HG02840 (cell line): ENCODE measurements around the gene GALNT9.
"Not testable (repeated sequence)": the region's sequence is repeated elsewhere in the genome, so short reads cannot be mapped to it uniquely, and the experiment has no call there.

Experiments
- ATAC-seq: cut with Tn5 transposase; IDR thresholded peaks from one replicate; pipeline ENCODE4 v1.9.1; 2021; ENCODE audit warnings: mild to moderate bottlenecking, moderate library complexity, moderate number of reproducible peaks; ENCODE audit not compliant: unreplicated experiment, low FRiP score

GALNT9 gene

DNA sequence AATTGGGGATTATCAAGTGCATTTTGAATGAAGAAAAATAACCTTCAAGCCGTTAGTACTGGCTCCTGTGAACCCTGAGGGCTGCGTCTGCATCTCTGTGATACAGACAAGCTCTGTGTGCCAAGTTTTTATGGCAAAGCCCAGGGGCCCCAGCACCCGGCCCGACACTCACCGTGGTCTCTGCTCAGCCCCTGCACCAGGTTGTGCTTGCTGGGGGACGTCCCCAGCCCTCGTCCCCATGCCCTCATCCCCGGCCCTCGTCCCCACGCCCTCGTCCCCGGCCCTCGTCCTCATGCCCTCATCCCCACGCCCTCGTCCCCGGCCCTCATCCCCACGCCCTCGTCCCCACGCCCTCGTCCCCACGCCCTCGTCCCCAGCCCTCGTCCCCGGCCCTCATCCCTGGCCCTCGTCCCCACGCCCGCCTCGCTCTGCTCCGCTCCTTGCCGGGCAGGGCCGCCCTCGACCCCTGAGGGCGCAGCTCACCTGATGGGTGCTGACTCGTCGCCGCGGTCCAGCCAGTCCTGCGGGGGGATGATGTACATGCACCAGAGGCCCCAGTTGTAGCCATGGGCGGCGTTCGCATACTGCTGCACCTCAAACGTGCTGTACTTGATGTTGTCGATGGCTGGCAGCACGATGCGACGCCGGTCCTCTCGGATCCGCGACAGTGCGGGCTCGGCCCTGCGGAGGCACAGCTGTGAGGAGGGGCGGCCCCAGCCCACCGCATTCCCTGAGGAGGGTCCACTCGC, 72.0 kb downstream of the GALNT9 start:
- no peak for ATAC-seq

DNA sequence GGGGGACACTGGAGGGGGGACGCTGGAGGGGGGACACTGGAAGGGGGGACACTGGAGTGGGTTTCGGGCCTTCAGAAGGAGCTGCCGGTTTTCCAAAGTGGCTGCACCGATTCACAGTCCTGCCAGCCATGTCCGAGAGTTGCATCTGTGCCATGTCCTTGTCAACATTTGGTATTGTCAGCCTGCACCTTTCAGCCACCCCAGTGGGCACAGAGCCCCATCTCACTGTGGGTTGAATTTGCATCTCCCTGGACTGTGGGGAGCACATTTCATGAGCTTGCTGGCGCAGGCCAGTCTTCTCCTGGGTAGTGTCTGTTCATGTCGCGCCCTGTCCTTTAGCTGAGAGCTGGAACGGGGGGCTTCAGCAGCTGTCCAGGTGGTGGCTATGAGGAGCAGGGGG, 72.7 kb downstream of the GALNT9 start:
- ATAC-seq = no peak

DNA sequence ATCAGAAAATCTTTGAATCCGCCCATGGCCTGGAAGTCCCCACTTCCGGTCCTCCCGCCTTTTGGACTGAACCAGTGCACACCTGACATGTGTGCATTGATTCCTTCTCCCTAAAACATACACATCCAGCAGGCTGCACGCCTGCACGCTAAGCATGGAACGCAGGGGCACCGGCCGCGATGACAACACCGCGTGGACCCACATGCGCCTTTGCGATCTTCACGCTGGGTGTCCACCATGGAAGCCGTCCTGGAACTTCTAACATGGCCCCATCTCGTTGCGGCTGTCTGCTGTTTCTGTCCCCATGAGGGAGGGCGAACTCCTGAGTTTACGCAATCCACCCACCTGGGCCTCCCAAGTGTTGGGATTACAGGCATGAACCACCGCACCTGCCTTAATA, 73.7 kb downstream of the GALNT9 start:
- ATAC-seq = no peak

DNA sequence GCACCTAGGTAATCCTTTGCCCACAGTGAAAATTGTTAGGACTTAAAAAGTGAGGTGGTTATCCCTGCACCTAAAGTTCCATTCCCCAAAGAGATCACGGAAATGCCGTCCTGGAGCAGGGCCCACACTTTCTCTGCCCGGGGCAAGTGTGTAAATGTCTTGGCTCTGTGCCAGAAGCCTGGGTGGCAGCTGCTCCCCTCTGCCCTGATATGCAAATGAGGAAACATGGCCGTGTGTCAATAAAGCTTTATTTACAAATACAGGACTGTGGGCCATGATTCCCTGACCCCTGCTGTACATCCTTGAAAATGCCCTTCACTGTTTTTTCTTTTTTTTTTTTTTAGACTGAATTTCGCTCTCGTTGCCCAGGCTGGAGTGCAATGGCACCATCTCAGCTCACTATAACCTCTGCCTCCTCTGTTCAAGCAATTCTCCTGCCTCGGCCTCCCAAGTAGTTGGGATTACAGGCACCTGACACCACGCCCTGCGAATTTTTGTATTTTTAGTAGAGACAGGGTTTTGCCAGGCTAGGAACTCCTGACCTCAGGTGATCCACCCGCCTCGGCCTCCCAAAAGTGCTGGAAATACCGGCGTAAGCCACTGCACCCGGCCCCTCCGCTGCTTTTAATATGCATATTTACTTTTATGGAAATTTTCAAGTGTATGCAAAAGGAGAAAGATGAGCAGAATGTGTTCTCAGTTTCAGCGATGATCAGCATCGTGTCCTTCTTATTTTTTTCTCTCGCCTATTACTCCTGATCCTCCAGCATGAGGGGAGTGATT, 75.5 kb downstream of the GALNT9 start:
- no peak for ATAC-seq

DNA sequence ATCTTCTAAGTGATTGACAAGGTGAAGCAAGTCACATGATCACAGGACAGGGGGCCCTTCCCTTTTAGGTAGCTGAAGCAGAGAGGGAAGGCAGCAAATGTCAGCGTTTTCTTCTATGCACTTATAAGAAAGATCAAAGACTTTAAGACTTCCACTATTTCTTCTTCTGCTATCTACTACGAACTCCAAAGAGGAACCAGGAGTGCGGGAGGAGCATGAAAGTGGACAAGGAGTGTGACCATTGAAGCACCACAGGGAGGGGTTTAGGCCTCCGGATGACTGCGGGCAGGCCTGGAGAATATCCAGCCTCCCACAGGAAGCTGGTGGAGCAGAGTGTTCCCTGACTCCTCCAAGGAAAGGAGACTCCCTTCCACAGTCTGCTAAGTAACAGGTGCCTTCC, 76.4 kb downstream of the GALNT9 start:
- not testable (repeated sequence) for ATAC-seq

DNA sequence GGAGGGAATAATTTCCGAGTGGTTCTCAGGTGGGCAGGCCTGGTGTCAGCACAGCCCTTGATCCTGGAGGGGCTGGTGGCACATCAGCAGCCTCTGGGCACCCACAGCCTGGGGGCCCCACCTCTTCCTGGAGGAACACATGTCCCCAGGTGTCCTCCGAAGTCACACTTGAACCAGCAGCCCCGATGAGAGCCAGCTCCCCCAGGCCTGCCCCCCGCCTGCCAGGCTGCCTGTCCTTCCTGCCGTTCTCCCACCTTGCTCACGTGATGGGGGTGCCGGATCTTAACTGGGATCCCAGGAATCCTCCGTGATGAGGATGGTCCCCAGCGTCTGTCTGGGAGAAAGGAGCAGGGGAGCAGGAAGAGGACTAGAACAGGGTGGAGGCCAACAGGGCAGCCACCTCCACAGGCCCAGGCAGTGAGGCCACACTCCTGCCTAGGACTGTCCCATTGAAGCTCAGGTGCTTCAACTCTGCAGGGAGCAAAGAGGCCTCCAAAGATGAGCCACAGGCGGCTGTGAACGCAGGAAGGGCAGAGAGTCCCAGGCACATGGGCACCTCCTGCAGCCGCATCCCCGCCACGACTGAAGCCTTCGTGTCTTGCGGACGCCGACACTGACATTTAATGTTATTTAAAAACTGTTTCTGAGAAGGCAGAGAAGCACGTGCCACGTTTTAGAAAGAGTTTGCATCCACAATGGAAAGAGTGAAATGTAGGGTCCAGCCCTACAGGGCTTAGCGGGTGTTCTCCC, 77.5 kb downstream of the GALNT9 start:
- no peak for ATAC-seq

DNA sequence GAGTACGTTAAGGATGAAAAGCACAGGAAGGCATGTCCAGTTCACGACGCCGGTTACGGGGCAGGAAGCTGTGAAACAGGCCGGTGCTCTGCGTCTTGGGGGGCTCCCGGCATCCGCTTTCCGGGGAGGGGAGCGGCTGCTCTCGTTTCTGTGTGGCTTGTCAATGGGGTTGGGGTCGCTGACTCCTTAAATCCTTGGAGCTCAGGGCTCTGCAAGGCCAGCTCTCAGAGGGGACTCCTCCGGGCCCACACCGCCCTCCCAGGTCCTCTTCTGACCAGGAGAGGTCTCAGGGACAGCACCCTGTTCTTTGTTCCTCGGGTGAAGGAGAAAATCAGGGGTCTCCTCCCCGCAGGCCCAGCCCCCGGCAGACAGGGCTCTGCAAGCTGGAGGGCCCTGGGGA, 78.1 kb downstream of the GALNT9 start:
- no peak for ATAC-seq

DNA sequence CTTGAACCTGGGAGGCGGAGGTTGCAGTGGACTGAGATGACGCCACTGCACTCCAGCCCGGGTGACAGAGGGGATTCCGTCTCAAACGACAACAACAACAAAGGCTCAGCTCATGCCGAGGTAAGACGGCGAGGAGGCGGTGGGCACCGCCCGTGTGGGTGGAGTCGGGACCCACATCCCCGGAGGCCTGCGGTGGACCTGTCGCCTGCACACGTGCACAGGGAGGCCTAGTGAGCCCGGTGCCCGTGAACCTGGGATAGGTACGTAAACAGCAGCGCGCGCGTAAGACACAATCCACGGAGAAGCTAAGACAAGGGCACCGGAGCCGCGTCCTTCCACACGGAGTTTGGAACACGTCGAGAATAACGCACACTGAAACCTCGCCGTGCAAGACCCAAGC, 78.7 kb downstream of the GALNT9 start:
- ATAC-seq = no peak

DNA sequence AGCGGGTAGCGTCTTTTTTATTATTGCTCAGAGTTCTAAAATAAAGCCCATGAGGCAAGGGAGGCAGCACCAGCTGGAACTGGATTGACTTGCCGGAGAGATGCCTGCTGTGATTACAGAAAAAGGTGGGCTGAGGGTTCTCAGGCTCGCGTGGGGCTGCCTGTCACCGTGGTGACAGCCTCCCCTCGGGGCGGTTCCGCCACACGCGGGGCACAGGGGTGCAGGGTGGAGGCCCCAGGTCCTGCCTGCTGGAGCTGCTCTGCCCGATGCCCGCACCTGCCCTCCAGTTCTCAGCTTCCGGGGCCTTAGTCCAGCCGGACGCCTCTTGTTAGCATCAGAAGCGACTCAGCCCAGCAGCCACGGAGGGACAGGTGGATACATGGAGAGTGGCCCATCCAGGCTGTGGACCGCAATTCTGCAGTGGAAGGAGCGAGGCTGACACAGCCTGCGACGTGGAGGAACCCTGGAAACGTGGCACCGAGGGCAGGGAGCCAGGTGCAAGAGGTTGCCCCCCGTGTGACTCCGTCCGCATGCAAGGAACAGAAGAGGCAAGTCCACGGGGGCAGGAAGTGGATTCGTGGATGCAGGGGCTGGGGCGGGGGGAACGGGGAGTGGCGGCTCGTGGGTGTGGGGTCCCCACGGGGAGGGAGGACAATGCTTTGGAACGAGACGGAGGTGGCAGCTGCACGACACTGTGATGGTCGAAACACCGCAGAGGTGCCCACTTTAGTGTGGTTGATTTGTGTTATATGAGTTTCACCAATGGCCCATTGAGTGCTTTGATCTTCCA, 79.5 kb downstream of the GALNT9 start:
- ATAC-seq = no peak

DNA sequence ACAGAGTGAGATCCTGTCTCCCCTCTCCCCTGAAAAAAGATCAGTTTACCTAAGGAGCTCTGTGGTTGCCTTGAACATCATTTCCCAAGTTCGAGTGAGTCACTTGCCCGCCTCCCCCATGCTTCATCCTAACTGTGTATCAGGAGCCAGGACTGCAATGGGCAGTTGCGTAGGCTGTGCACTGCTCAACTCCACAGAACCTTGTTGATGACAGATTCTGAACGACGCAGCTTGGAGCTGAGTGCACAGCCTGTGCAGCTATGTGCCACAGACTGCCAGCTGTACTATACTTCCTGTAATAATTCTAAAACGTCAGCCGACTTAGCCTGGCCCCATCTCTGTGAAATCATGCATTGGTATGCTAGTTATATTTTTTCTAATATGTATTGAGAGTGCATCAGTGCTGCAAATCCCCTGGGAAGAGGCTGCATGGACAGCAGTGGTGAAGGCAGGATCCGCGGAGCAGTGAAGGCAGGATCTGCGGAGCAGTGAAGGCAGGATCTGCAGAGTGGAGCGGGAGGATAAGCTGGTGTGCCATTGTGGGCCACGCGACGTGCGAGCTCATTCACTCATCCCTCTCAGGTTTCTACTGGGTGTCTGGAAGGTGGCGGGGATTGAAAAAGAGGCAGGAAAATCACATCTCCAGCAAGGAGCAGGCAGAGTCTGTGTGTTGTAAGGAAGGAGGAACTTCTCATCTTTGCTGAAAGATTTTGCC, 80.8 kb downstream of the GALNT9 start:
- ATAC-seq = no peak

DNA sequence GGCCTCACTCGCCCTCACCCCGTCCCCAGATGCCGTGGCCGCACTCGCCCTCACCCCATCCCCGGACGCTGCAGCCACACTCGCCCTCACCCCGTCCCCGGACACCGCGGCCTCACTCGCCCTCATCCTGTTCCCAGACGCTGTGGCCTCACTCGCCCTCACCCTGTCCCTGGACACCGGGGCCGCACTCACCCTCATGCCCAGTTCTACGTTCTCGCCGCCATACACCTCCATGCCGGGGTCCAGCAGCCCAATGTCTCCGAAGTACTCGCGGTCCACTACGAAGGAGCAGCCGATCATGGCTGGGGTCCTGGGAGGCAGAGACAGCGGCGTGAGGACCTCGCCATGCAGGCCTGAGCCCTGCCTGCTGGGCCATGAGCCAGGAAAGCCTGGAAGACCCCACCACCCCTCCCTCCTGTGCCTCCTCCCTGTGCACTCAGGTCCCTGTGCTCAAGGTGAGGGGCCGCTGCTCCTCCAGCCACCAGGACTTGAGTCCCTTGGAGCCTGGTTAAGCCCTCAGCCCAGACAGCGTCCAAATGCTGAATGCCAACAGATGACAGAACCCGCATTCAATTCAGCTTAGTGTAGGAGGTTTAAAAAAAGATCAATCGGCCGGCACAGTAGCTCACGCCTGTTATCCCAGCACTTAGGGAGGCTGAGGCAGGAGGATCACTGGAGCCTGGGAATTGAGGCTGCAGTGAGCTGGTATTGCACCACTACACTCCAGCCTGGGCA, 81.5 kb downstream of the GALNT9 start:
- no peak for ATAC-seq

DNA sequence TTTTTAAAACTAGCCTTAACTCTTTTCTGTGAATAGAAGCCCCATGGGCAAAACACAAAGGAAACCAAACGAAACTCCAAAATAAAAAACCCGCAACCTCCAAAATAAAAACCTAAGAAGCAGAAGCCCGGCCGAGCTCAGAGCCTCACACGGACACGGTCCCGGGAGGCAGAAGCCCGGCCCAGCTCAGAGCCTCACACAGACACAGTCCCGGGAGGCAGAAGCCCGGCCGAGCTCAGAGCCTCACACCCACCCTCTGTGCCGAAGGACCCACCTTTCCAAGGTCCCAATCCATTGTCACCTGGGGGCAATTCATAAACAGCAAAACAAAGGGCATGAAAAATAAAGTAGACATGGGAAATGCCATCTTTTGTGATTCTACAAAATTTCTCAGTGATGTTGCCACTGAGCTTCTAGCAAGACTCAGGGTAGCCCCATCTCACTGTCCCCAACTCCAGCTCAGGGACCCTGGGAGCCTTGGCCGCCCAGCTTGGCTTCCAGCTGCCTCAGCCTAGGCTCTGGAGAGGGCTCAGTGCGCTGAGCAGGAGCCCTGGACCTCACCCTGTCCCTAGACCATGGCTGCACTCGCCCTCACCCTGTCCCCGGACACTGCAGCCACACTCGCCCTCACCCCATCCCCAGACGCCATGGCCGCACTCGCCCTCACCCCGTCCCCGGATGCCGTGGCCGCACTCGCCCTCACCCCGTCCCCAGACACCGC, 82.2 kb downstream of the GALNT9 start:
- ATAC-seq = no peak

DNA sequence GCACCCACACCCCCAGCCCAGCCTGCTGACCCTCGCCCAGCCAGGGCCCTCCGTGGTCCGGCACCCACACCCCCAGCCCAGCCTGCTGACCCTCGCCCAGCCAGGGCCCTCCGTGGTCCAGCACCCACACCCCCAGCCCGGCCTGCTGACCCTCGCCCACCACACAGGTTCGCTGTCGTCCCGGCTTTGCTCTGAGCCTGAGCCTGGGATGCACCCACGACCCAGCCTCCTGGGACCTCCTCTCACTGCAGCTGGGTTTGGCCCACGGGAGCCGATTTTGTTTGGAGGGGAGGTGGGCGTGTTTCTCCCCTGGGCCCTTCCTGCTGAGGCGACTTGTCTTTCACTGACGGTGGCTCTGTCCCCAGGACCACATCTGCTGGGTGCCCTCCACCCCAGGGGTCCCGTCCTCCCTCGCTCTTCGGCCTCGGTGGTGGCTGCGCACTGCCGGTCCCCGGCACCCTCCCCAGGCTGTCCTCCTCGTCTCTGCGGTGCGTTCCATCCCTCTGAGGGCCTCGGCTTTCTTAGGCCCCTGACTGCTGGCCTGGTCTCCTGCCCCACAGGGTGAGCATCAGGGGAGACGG, 83.8 kb downstream of the GALNT9 start:
- no peak for ATAC-seq

DNA sequence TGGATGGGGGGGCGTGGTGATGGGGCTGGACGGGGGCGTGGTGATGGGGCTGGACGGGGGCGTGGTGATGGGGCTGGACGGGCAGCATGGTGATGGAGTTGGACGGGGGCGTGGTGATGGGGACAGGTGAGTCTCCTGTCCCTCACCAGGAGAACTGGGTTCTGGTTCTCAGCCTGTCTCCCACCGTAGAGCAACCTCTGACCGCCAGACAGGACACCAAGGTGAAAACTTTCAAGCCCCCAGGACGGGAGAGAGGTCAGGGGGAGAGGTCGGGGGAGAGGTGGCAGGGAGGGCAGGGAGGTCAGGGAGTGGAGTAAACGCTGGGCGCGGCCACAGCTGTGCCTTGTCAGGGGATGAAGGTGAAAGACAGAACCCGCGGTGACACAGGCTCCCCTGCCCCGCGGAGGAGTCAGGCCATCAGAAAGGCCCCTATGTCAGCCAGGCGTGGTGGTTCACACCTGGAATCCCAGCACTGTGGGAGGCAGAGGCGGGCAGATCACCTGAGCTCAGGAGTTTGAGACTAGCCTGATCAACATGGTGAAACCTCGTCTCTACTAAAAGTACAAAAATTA, 84.6 kb downstream of the GALNT9 start:
- ATAC-seq = no peak

DNA sequence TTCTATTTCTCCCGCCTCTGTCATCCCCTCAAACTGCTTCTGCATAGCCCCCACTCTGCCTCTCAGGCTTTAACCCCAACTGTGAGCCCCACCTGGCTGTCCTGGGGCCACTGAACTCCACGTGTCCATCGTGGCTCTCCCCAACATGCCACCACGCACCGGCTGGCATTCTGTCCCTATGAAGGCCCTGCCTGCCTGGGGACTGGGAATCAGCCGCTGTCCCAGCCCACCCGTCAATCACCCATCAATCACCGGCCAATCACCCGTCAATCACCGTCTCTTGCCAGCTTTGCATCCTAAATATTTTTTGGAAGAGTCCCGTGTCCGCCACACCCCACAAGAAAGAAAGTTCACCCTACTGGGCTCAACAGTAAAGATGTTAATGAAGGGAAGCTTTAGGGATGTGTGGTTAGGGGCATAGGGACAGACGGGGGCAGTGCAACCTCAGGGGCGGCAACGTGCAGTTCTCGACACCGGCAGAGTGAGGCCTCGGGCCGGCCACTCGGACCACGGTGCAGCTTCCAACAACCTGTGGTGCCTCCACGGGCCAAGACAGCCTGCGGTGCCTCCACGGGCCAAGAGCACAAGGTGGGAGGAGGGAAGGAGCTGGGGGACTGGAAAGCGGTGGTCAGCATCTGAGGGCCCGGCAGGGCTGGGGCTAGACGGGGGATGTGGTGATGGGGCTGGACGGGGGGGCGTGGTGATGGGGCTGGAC, 85.6 kb downstream of the GALNT9 start:
- no peak for ATAC-seq

DNA sequence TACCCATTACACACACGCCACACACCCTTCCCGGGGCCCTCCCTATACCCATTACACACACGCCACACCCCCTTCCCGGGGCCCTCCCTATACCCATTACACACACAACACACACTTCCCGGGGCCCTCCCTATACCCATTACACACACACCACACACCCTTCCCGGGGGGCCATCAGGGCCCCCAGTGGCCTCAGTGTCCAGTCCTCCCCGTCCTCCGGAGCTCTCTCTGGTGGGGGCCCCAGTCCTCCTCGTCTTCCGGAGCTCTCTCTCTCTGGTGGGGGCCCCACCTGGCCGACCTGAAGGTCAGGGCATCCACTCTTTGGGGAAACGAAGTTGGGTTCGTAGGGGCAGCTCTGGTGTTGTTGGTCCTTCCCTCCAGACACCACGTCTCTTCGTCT, 86.2 kb downstream of the GALNT9 start:
- not testable (repeated sequence) for ATAC-seq

DNA sequence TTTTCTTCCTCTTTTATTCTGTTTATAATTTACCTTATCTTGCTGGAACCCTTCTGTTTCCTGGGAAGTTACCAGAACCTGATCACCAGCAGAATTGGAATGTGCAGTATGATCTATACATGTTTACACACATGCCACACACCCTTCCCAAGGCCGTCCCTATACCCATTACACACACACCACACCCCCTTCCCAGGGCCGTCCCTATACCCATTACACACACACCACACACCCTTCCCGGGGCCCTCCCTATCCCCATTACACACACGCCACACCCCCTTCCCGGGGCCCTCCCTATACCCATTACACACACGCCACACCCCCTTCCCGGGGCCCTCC, 88.8 kb downstream of the GALNT9 start:
- ATAC-seq = not testable (repeated sequence)
